Endothelial cell (in vitro differentiated cells): ENCODE data around the gene ALDH3B1. TPM values are rescaled to one million over a fixed set of nuclear protein-coding genes. Genes with fewer than 3 reads are reported as not detected.

Experiments used
- DNase-seq: peaks from one replicate; pipeline ENCODE4 v3.0.0; 2021; ENCODE audit warnings: low spot score
- H3K27ac Mint-ChIP-seq: one replicate; pipeline ENCODE4 v1.8.0; 2021; ENCODE audit warnings: mixed read lengths, inconsistent platforms; ENCODE audit not compliant: unreplicated experiment
- H3K27me3 Mint-ChIP-seq: one replicate; pipeline ENCODE4 v1.8.0; 2021; ENCODE audit warnings: mild to moderate bottlenecking, moderate library complexity, mixed read lengths, inconsistent platforms; ENCODE audit not compliant: unreplicated experiment
- H3K36me3 Mint-ChIP-seq: one replicate; pipeline ENCODE4 v1.8.0; 2021; ENCODE audit warnings: mild to moderate bottlenecking, low read depth, mixed read lengths, inconsistent platforms; ENCODE audit not compliant: unreplicated experiment
- H3K4me1 Mint-ChIP-seq: one replicate; pipeline ENCODE4 v1.8.0; 2021; ENCODE audit warnings: mild to moderate bottlenecking, mixed read lengths, inconsistent platforms; ENCODE audit not compliant: unreplicated experiment
- H3K4me3 Mint-ChIP-seq: one replicate; pipeline ENCODE4 v1.8.0; 2021; ENCODE audit warnings: mild to moderate bottlenecking, mixed read lengths, inconsistent platforms; ENCODE audit not compliant: unreplicated experiment
- H3K9me3 Mint-ChIP-seq: one replicate; pipeline ENCODE4 v1.8.0; 2021; ENCODE audit warnings: mixed read lengths, inconsistent platforms; ENCODE audit not compliant: unreplicated experiment
- CTCF ChIP-seq: fragments of 200-600 bp; sonication (generic); IDR thresholded peaks from one replicate; pipeline ENCODE4 v1.5.0; 2021; ENCODE audit warnings: antibody characterized with exemption; ENCODE audit not compliant: unreplicated experiment
- total RNA-seq: library from RNA; stranded (reverse); fragmentation: NEBNext Ultra II Directional; extraction: Animal tissue kit (Norgen Biotek cat#: 25700); gene quantifications from one replicate; pipeline ENCODE4 v1.2.1, GENCODE V29; 2021; ENCODE audit not compliant: unreplicated experiment

The ALDH3B1 gene
- total RNA-seq, 1 donor from 2014 or later: not detected

GRCh38 chr11:68008381-68009337 is 1.5 kb upstream of the ALDH3B1 start:
- no peak for TF ChIP-seq CTCF
- no peak overlapping the region for H3K4me3 Mint-ChIP-seq
- H3K9me3 Mint-ChIP-seq: no peaks in the 10 kb centered on the region
- no peak overlapping the region for H3K27ac Mint-ChIP-seq
- H3K36me3 Mint-ChIP-seq: peaks cover 5% of the 10 kb centered on the region
- DNase-seq: no peak
- H3K4me1 Mint-ChIP-seq: peaks cover 13% of the 10 kb centered on the region
- peaks cover 6% of the 10 kb centered on the region for H3K27me3 Mint-ChIP-seq

- Mint-ChIP-seq H3K27me3 (peaks cover 8% of the 10 kb centered on the region), H3K4me1 (peaks cover 10% of the 10 kb centered on the region), H3K27ac (no peak overlapping the region), H3K9me3 (no peaks in the 10 kb centered on the region), H3K4me3 (no peak overlapping the region), H3K36me3 (peaks cover 5% of the 10 kb centered on the region)
- DNase-seq: no peak
- no peak for TF ChIP-seq CTCF
Measured at GRCh38 chr11:68009391-68010089, 587 bp upstream of the ALDH3B1 start.

GRCh38 chr11:68011051-68011943 is 1.2 kb downstream of the ALDH3B1 start:
- H3K4me3 Mint-ChIP-seq: no peak overlapping the region
- H3K9me3 Mint-ChIP-seq: no peaks in the 10 kb centered on the region
- no peak for DNase-seq
- H3K27me3 Mint-ChIP-seq: peaks cover 5% of the 10 kb centered on the region
- no peaks in the 10 kb centered on the region for H3K36me3 Mint-ChIP-seq
- TF ChIP-seq CTCF: no peak
- peaks cover 7% of the 10 kb centered on the region for H3K4me1 Mint-ChIP-seq
- H3K27ac Mint-ChIP-seq: no peak overlapping the region

GRCh38 chr11:68012044-68012842 is 2.1 kb downstream of the ALDH3B1 start:
- peaks cover 7% of the 10 kb centered on the region for H3K4me1 Mint-ChIP-seq

More at GRCh38 chr11:68012044-68012842, 2.1 kb downstream of the ALDH3B1 start:
- DNase-seq: no peak
- Mint-ChIP-seq H3K27ac (no peak overlapping the region), H3K9me3 (no peaks in the 10 kb centered on the region), H3K4me3 (no peak overlapping the region), H3K36me3 (no peaks in the 10 kb centered on the region), H3K27me3 (peaks cover 5% of the 10 kb centered on the region)
- no peak for TF ChIP-seq CTCF
